GM10266 (cell line): ENCODE measurements around the gene KRTAP10-10.
"Not testable (repeated sequence)": the region's sequence is repeated elsewhere in the genome, so short reads cannot be mapped to it uniquely, and the experiment has no call there.

Experiments used
- DNase-seq: peaks from one replicate; pipeline ENCODE4 v3.0.0; 2012; ENCODE audit errors: extremely low spot score
- TF ChIP-seq, protein P1 (sequence below): IDR thresholded peaks from 2 replicates; pipeline ENCODE4 v1.5.1; 2012; ENCODE audit warnings: mild to moderate bottlenecking, low read depth; ENCODE audit not compliant: control insufficient read depth, insufficient read depth; ENCODE audit errors: missing control alignments

The KRTAP10-10 gene

DNA sequence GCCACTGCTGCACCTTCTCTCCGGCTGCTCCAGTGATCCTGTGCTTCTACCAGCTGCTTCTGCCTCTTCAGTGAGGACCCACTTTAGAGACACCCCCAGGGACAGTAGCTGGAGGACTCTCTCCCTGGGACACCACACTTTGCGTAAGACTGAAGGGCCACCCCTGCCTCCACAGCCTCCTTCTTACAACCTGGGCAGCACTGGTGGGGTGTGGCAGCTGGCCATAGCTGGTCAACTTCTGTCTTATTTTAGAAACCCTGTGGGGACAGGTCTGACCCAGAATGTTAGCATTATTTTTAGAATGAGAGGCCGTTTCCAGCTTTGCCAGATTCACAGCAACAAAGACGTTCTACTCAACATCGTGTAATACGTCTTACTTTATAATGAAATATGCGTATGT lies 11.4 kb upstream of the KRTAP10-10 start:
- TF ChIP-seq, protein P1, sequence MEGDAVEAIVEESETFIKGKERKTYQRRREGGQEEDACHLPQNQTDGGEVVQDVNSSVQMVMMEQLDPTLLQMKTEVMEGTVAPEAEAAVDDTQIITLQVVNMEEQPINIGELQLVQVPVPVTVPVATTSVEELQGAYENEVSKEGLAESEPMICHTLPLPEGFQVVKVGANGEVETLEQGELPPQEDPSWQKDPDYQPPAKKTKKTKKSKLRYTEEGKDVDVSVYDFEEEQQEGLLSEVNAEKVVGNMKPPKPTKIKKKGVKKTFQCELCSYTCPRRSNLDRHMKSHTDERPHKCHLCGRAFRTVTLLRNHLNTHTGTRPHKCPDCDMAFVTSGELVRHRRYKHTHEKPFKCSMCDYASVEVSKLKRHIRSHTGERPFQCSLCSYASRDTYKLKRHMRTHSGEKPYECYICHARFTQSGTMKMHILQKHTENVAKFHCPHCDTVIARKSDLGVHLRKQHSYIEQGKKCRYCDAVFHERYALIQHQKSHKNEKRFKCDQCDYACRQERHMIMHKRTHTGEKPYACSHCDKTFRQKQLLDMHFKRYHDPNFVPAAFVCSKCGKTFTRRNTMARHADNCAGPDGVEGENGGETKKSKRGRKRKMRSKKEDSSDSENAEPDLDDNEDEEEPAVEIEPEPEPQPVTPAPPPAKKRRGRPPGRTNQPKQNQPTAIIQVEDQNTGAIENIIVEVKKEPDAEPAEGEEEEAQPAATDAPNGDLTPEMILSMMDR: no peak
- no peak for DNase-seq

DNA sequence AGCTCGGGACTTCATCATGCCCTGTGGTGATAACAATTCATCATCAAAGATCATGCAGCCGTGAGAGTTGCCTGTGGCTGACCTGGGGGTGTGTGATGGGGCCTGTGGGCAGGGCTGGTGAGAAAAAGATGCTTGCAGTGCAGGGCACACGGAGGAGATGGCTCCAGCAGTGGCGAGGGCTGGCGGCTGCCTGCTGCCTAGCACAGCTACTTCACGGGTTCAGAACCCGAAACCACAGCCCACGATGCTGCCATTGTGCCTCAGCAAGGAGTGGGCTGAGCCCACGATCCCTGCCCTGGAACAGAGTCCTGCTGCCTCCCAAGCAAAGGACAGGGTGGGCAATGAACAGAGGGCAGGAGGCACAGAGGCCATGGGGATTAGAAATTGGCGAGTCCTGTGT lies 10.9 kb upstream of the KRTAP10-10 start:
- DNase-seq: no peak
- TF ChIP-seq, protein P1: no peak

DNA sequence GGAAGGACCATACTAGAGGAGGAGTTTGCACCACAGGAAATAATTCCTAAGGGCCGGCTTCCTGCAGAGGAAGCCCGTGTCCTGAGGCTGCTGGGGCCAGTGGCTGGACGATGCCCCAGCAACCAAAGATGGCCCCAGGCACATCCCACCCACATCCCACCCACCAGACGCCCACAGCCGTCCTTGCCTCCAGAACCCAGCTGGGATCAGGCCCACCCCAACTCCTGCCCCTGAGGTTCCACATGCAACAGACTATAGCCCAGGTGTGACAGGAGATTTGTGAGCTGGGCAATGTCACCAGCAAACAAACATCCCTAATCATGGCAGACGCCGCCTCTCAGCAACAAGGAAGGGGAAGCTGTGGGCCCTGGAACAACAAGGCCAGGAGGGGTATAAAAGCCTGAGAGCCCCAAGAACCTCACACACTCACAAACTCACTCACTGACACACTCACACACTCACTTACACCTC lies 10.4 kb upstream of the KRTAP10-10 start, which contains the start of gene KRTAP10-9:
Gene KRTAP10-9 (plus strand): TSS at position 421 of the 471 bp plus-strand sequence. CDS start 79 bp downstream, outside the sequence.
- DNase-seq: no peak
- TF ChIP-seq, protein P1: no peak

DNA sequence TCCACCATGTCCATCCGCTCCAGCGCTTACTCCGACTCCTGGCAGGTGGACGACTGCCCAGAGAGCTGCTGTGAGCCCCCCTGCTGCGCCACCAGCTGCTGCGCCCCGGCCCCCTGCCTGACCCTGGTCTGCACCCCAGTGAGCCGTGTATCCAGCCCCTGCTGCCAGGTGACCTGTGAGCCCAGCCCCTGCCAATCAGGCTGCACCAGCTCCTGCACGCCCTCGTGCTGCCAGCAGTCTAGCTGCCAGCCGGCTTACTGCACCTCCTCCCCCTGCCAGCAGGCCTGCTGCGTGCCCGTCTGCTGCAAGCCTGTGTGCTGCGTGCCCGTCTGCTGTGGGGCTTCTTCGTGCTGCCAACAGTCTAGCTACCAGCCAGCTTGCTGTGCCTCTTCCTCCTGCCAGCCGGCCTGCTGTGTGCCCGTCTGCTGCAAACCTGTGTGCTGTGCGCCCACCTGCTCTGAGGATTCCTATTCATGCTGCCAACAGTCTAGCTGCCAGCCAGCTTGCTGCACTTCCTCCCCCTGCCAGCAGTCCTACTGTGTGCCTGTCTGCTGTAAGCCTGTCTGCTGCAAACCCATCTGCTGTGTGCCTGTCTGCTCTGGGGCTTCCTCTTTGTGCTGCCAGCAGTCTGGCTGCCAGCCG lies 9.9 kb upstream of the KRTAP10-10 start:
- DNase-seq: not testable (repeated sequence)

DNA sequence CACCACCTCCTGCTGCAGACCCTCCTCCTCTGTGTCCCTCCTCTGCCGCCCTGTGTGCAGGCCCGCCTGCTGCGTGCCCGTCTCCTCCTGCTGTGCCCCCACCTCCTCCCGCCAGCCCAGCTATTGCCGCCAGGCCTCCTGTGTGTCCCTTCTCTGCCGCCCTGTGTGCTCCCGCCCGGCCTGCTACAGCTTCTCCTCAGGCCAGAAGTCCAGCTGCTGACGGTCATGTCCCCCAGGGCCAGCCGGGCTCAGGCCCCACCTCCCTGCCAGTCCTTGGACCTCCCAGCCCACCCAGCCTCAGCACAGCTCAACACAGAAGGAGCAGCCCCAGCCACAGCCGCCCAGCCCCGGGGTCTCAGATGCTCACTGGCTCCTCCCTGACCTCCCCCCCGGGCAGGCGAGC lies 9.3 kb upstream of the KRTAP10-10 start:
- not testable (repeated sequence) for DNase-seq

DNA sequence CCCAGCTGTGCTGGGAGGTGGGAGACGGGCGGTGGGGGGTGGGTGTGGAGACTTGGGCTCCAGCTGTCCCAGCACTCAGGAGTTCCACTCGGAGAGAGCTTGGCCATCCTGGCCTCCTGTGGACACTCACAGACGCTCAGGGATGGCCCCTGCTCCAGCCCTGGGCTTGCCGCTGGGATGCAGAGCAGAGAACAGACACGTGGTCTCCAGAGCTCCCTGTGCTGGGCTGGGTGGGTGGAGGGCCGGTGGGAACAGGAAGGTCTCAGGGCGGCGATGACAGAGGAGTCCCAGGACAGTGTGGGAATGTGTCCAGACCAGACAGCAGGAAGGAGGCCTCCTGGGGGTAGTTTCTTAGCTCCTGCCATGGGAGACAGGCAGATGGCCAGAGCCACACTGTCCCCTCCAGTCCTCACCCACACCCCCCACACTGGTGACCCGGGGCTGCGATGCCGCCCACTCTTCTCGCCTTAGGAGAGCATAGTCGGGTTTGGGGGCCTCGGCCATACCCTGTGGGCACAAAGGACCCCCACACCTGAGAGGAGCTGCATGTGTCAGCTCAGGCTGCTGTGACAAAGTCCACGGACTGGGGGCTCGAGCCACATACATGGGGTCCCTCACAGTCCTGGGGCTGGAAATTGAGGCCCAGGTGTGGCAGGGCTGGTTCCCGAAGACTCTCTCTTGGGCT lies 8.3 kb upstream of the KRTAP10-10 start:
- TF ChIP-seq, protein P1: no peak
- no peak for DNase-seq

DNA sequence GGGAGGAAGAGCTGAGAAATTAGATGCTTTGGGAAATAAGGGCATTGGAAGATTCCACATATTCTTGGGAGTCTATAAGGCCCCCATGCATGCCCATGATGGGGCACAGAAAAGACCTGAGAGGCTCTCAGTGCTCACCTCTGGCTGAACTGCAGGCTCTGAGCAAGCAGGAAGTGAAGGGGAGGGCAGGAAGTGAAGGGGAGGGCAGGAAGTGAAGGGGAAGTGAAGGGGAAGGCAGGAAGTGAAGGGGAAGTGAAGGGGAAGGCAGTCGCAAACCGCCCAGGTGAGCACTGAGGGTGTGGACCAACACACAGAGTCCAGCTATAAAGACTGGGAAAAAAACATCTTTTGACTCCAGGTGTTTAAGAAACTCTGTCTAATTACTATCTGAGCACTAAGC lies 6.7 kb upstream of the KRTAP10-10 start:
- TF ChIP-seq, protein P1: no peak
- DNase-seq: no peak

DNA sequence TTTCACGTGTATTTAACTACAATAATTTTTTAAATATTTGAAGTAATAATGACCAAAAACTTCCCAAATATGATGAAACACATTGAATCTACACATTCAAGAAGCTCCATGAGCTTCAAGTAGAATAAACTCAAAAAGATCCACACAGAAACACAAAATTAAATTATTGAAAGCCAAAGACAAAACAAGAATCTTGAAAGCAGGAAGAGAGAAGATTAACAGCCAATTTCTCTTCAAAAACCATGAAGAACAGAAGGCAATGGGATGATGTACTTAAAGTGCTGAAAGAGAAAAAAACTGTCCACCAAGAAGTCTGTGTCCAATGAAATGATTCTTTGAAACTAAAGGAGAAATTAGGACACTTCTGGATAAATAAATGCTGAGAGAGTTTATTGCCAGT lies 5.1 kb upstream of the KRTAP10-10 start:
- no peak for DNase-seq
- TF ChIP-seq, protein P1: no peak
